DOHH2 (cell line): ENCODE measurements around the gene PC.
A peak's percentile ranks its signal among the peaks of the same experiment; 100 is the strongest.
"Not testable (repeated sequence)": the region's sequence is repeated elsewhere in the genome, so short reads cannot be mapped to it uniquely, and the experiment has no call there.

Experiments used
- H3F3A ChIP-seq: fragments of 200-600 bp; sonication (generic), shearing (Covaris generic); 2 replicates; pipeline ENCODE4 v1.6.0; 2016; ENCODE audit warnings: antibody characterized with exemption, mild to moderate bottlenecking; ENCODE audit not compliant: control insufficient read depth, insufficient read depth
- H3K27ac ChIP-seq: fragments of 200-600 bp; sonication (generic); 2 replicates; pipeline ENCODE4 v1.5.1; 2014; ENCODE audit warnings: low read depth, mild to moderate bottlenecking, low read length, moderate library complexity
- H3K27me3 ChIP-seq: fragments of 200-600 bp; sonication (generic); 2 replicates; pipeline ENCODE4 v1.6.1; 2014; ENCODE audit warnings: mild to moderate bottlenecking, low read length, mixed read lengths; ENCODE audit not compliant: control insufficient read depth
- H3K36me3 ChIP-seq: fragments of 200-600 bp; sonication (generic); 2 replicates; pipeline ENCODE4 v1.6.1; 2014; ENCODE audit warnings: mild to moderate bottlenecking, low read length, moderate library complexity, mixed read lengths; ENCODE audit not compliant: control insufficient read depth
- H3K4me1 ChIP-seq: fragments of 200-600 bp; sonication (generic); 2 replicates; pipeline ENCODE4 v1.6.1; 2014; ENCODE audit warnings: mild to moderate bottlenecking, low read length, mixed read lengths; ENCODE audit not compliant: control insufficient read depth
- H3K4me2 ChIP-seq: fragments of 200-600 bp; sonication (generic); 2 replicates; pipeline ENCODE4 v1.6.0; 2014; ENCODE audit warnings: mild to moderate bottlenecking, low read length, moderate library complexity
- H3K4me3 ChIP-seq: fragments of 200-600 bp; sonication (generic); 2 replicates; pipeline ENCODE4 v1.5.1; 2014; ENCODE audit warnings: mild to moderate bottlenecking, low read length, mixed read lengths
- H3K79me2 ChIP-seq: fragments of 200-600 bp; sonication (generic); 2 replicates; pipeline ENCODE4 v1.6.1; 2014; ENCODE audit warnings: mild to moderate bottlenecking, low read length, mixed read lengths; ENCODE audit not compliant: control insufficient read depth
- H3K9me2 ChIP-seq: fragments of 200-600 bp; sonication (generic); replicated peaks from 2 replicates; pipeline ENCODE4 v1.6.1; 2014; ENCODE audit warnings: mild to moderate bottlenecking, low read length, mixed read lengths; ENCODE audit not compliant: control insufficient read depth
- H3K9me3 ChIP-seq: fragments of 200-600 bp; sonication (generic); 2 replicates; pipeline ENCODE4 v1.6.1; 2014; ENCODE audit warnings: antibody characterized with exemption, low read length, mixed read lengths; ENCODE audit not compliant: control insufficient read depth, insufficient read depth
- H4K20me1 ChIP-seq: fragments of 200-600 bp; sonication (generic); 2 replicates; pipeline ENCODE4 v1.6.0; 2014; ENCODE audit warnings: low read depth, mild to moderate bottlenecking, antibody characterized with exemption, low read length, moderate library complexity; ENCODE audit not compliant: control insufficient read depth, insufficient read depth
- EZH2phosphoT487 ChIP-seq: fragments of 200-600 bp; sonication (generic); IDR thresholded peaks from 2 replicates; pipeline ENCODE4 v1.6.1; 2017; ENCODE audit warnings: borderline replicate concordance, mild to moderate bottlenecking, antibody characterized with exemption, low read length, moderate library complexity, mixed read lengths
- TF ChIP-seq, protein P1 (sequence below): fragments of 200-600 bp; sonication (generic); IDR thresholded peaks from one replicate; pipeline ENCODE4 v1.5.1; 2014; ENCODE audit warnings: antibody characterized with exemption, mild to moderate bottlenecking, low read depth, low read length; ENCODE audit not compliant: poor library complexity, severe bottlenecking

PC gene

DNA sequence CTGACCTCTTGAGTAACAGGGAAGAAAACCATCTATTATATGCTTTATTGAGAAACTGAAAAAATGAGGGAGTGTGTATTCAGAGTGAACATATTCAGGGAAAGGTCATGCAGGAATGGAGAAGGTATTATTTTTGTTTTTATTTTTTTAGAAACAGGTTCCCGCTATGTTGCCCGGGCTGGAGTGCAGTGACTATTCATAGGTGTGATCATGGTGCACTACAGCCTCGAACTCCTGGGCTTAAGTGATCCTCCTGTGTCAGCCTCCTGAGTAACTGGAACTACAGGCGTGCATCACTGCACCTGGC, 123.7 kb downstream of the PC start:
- H3K27me3 ChIP-seq: no peaks in the 10 kb centered on the region
- peaks cover 8% of the 10 kb centered on the region for H3K79me2 ChIP-seq
- H3K27ac ChIP-seq: 0 out of 2 replicates have a peak overlapping the region, but pooled peaks have one; percentile 12
- peaks cover 19% of the 10 kb centered on the region for H3K36me3 ChIP-seq
- TF ChIP-seq EZH2phosphoT487: no peak
- TF ChIP-seq, protein P1, sequence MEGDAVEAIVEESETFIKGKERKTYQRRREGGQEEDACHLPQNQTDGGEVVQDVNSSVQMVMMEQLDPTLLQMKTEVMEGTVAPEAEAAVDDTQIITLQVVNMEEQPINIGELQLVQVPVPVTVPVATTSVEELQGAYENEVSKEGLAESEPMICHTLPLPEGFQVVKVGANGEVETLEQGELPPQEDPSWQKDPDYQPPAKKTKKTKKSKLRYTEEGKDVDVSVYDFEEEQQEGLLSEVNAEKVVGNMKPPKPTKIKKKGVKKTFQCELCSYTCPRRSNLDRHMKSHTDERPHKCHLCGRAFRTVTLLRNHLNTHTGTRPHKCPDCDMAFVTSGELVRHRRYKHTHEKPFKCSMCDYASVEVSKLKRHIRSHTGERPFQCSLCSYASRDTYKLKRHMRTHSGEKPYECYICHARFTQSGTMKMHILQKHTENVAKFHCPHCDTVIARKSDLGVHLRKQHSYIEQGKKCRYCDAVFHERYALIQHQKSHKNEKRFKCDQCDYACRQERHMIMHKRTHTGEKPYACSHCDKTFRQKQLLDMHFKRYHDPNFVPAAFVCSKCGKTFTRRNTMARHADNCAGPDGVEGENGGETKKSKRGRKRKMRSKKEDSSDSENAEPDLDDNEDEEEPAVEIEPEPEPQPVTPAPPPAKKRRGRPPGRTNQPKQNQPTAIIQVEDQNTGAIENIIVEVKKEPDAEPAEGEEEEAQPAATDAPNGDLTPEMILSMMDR: peak; percentile 10
- H3K4me1 ChIP-seq: peaks cover 29% of the 10 kb centered on the region
- H3K9me3 ChIP-seq: no peaks in the 10 kb centered on the region
- H3K4me3 ChIP-seq: no peak overlapping the region
- H3K9me2 ChIP-seq: no peaks in the 10 kb centered on the region
- H3F3A ChIP-seq: peaks cover 31% of the 10 kb centered on the region
- H4K20me1 ChIP-seq: no peaks in the 10 kb centered on the region
- peak overlapping the region; percentile 23 for H3K4me2 ChIP-seq

DNA sequence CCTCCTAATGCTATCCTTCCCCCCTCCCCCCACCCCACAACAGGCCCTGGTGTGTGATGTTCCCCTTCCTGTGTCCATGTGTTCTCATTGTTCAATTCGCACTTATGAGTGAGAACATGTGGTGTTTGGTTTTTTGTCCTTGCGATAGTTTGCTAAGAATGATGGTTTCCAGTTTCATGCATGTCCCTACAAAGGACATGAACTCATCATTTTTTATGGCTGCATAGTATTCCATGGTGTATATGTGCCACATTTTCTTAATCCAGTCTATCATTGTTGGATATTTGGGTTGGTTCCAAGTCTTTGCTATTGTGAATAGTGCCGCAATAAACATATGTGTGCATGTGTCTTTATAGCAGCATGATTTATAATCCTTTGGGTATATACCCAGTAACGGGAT, 133.6 kb downstream of the PC start:
- H3F3A ChIP-seq, H3K36me3 ChIP-seq, H3K27me3 ChIP-seq, H3K4me3 ChIP-seq, H3K4me2 ChIP-seq, H3K4me1 ChIP-seq, H3K79me2 ChIP-seq, H3K9me3 ChIP-seq, H3K27ac ChIP-seq, H4K20me1 ChIP-seq, H3K9me2 ChIP-seq: not testable (repeated sequence)

DNA sequence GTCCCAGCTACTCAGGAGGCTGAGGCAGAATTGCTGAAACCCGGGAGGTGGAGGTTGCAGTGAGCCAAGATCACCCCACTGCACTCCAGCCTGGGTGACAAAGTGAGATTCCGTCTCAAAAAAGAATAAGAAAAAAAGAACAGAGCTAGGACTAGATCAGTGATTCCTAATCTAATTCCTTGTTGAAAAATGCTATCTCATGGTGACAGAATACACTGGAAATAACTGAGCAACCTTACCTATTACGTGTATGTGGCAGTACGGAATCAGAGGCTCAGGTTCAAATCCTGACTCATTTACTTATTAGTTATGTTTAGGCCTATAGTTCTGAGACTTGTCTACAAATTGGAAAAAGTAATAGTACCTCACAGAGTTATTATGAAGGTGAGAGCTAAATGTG, 134.5 kb downstream of the PC start:
- H3K4me3 ChIP-seq: no peak overlapping the region
- no peaks in the 10 kb centered on the region for H3K27me3 ChIP-seq
- H3K79me2 ChIP-seq: no peaks in the 10 kb centered on the region
- no peaks in the 10 kb centered on the region for H3K9me2 ChIP-seq
- H3K4me2 ChIP-seq: no peak overlapping the region
- H3K9me3 ChIP-seq: no peaks in the 10 kb centered on the region
- H3K36me3 ChIP-seq: peaks cover 8% of the 10 kb centered on the region
- TF ChIP-seq, protein P1: no peak
- TF ChIP-seq EZH2phosphoT487: no peak
- peaks cover 3% of the 10 kb centered on the region; the same call in 1 of the 2 replicates for H3F3A ChIP-seq
- H3K4me1 ChIP-seq: no peaks in the 10 kb centered on the region
- no peaks in the 10 kb centered on the region for H4K20me1 ChIP-seq
- no peak overlapping the region for H3K27ac ChIP-seq

DNA sequence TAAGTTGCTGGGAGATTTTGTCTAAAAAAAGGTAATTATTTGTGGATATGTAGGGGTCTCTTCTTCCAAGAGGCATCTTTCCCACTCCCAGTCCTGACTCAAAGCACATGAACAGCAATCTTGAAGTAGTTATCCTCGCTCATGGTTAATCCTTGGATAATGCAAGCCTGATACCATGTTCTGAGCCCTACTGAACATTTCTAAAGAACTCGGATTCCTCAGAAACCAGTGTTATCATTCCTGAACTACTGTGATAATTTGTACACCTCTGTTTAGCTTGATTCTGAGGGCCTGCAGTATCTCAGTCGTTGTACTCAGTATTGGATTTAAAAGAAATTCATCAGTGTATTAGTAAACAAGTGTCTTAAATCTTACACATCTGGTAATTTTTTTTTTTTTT, 137.3 kb downstream of the PC start:
- no peak overlapping the region for H3K4me3 ChIP-seq
- H3K36me3 ChIP-seq: no peaks in the 10 kb centered on the region
- no peaks in the 10 kb centered on the region for H3K9me2 ChIP-seq
- no peak overlapping the region for H3K4me2 ChIP-seq
- H4K20me1 ChIP-seq: no peaks in the 10 kb centered on the region
- H3K79me2 ChIP-seq: no peaks in the 10 kb centered on the region
- H3K4me1 ChIP-seq: peaks cover 2% of the 10 kb centered on the region
- H3K27me3 ChIP-seq: no peaks in the 10 kb centered on the region
- H3K27ac ChIP-seq: no peak overlapping the region
- TF ChIP-seq, protein P1: no peak
- TF ChIP-seq EZH2phosphoT487: no peak
- no peaks in the 10 kb centered on the region for H3K9me3 ChIP-seq
- no peaks in the 10 kb centered on the region for H3F3A ChIP-seq
